B cell (primary cell): ENCODE results near the gene CHAT.

ENCODE experiments used
- EZH2 ChIP-seq: IDR thresholded peaks from 2 replicates; pipeline ENCODE4 v1.6.1; 2012; ENCODE audit warnings: borderline replicate concordance, low read depth, mild to moderate bottlenecking, moderate library complexity, low read length; ENCODE audit not compliant: insufficient read depth, poor library complexity, severe bottlenecking
- TF ChIP-seq, protein P1 (sequence below): fragments of 200-600 bp; IDR thresholded peaks from one replicate; pipeline ENCODE4 v1.8.0; 2022; ENCODE audit warnings: antibody characterized with exemption, mild to moderate bottlenecking

DNA sequence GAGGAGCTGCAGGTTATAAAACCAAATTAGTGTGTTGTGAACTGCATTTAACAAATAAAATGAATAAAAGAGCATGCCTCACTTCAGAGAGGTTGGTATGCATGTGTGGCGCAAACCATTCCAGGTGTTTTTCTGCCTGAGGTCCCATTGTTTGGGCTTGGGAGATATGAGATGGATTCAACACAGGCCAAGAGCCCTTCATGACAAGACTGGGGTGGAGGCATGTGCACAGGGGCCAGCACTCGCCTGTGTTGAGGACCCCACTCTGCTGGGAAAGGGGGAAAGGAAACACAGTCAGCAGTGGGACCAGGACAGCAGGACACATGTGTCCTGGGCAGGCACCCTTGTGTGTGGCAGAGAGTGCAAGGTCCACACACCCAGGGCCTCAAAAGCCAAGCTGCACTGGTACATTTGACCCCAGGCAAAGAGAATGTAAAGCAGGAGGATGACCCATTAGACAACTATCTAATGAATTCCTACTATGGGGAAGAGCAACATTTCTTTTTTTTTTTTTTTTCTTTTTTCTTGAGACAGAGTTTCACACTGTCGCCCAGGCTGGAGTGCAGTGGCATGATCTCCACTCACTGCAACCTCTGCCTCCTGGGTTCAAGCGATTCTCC, 12.9 kb upstream of the CHAT start:
- TF ChIP-seq, protein P1, sequence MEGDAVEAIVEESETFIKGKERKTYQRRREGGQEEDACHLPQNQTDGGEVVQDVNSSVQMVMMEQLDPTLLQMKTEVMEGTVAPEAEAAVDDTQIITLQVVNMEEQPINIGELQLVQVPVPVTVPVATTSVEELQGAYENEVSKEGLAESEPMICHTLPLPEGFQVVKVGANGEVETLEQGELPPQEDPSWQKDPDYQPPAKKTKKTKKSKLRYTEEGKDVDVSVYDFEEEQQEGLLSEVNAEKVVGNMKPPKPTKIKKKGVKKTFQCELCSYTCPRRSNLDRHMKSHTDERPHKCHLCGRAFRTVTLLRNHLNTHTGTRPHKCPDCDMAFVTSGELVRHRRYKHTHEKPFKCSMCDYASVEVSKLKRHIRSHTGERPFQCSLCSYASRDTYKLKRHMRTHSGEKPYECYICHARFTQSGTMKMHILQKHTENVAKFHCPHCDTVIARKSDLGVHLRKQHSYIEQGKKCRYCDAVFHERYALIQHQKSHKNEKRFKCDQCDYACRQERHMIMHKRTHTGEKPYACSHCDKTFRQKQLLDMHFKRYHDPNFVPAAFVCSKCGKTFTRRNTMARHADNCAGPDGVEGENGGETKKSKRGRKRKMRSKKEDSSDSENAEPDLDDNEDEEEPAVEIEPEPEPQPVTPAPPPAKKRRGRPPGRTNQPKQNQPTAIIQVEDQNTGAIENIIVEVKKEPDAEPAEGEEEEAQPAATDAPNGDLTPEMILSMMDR = no peak
- TF ChIP-seq EZH2 = no peak
